GM06990 (cell line): ENCODE measurements around the gene PLCD3.
A peak's percentile ranks its signal among the peaks of the same experiment; 100 is the strongest.

ENCODE experiments used
- DNase-seq: peaks from one replicate; pipeline ENCODE4 v3.0.0-alpha.2; 2011; ENCODE audit not compliant: insufficient read length; ENCODE audit errors: extremely low read depth
- H3K27me3 ChIP-seq: replicated peaks from 2 replicates; pipeline ENCODE4 v1.6.0; 2011; ENCODE audit warnings: low read length; ENCODE audit not compliant: control insufficient read depth, insufficient read depth
- H3K36me3 ChIP-seq: 2 replicates; pipeline ENCODE4 v1.5.1; 2011; ENCODE audit warnings: low read length; ENCODE audit not compliant: control insufficient read depth, insufficient read depth
- H3K4me3 ChIP-seq: replicated peaks from 2 replicates; pipeline ENCODE4 v1.5.1; 2011; ENCODE audit warnings: low read depth, mild to moderate bottlenecking, control low read depth, low read length
- CTCF ChIP-seq: IDR thresholded peaks from 2 replicates; pipeline ENCODE4 v1.5.1; 2011; ENCODE audit warnings: low read length, control low read depth, mild to moderate bottlenecking, inconsistent platforms; ENCODE audit not compliant: insufficient read depth, poor library complexity, severe bottlenecking

PLCD3 gene

GRCh38 chr17:45162025-45162687 lies 29.8 kb upstream of the PLCD3 start:
- TF ChIP-seq CTCF, result no peak
- no peak for DNase-seq
- Histone ChIP-seq H3K4me3 (peak overlapping the region; percentile 72), H3K36me3 (peaks cover 3% of the 10 kb centered on the region; the same call in 1 of the 2 replicates), H3K27me3 (no peaks in the 10 kb centered on the region)

GRCh38 chr17:45161288-45162024 lies 29.1 kb upstream of the PLCD3 start, which contains the start of gene HEXIM2:
Gene HEXIM2 (plus strand): TSS chr17:45161875. CDS start chr17:45162794, 919 bp downstream.
- peak within 1 kb of the TSS; percentile 96 for H3K4me3 ChIP-seq
- no peaks in the 10 kb centered on the region for H3K27me3 ChIP-seq
- peak; percentile 99 for DNase-seq
- peaks cover 3% of the 10 kb centered on the region; the same call in 1 of the 2 replicates for H3K36me3 ChIP-seq
- no peak for TF ChIP-seq CTCF

GRCh38 chr17:45160447-45161287 lies 28.4 kb upstream of the PLCD3 start:
- peak; percentile 24 for TF ChIP-seq CTCF
- no peak for DNase-seq
- H3K4me3 ChIP-seq, result peak overlapping the region; percentile 96
- H3K36me3 ChIP-seq, result peaks cover 3% of the 10 kb centered on the region; the same call in 1 of the 2 replicates
- H3K27me3 ChIP-seq, result no peaks in the 10 kb centered on the region

GRCh38 chr17:45156242-45156641 lies 23.9 kb upstream of the PLCD3 start:
- H3K36me3 ChIP-seq, result no peaks in the 10 kb centered on the region
- TF ChIP-seq CTCF, result no peak
- no peak for DNase-seq
- H3K4me3 ChIP-seq, result no peak overlapping the region
- no peaks in the 10 kb centered on the region for H3K27me3 ChIP-seq

GRCh38 chr17:45155483-45155882 lies 23.2 kb upstream of the PLCD3 start:
- no peak for DNase-seq
- no peaks in the 10 kb centered on the region for H3K36me3 ChIP-seq
- TF ChIP-seq CTCF, result no peak

More at GRCh38 chr17:45155483-45155882, 23.2 kb upstream of the PLCD3 start:
- Histone ChIP-seq H3K4me3 (no peak overlapping the region), H3K27me3 (no peaks in the 10 kb centered on the region)
